CD4-positive, alpha-beta T cell treated with Interferon gamma for 1 hour (primary cell): ENCODE measurements around the gene RCAN1.
A peak's percentile ranks its signal among the peaks of the same experiment; 100 is the strongest.
"Not testable (repeated sequence)": the region's sequence is repeated elsewhere in the genome, so short reads cannot be mapped to it uniquely, and the experiment has no call there.

Source experiments
- DNase-seq: peaks from one replicate; pipeline ENCODE4 v3.0.0-alpha.2; 2020

The RCAN1 gene

GRCh38 chr21:34621434-34622350, 6.8 kb upstream of the RCAN1 start:
- no peak for DNase-seq

DNA sequence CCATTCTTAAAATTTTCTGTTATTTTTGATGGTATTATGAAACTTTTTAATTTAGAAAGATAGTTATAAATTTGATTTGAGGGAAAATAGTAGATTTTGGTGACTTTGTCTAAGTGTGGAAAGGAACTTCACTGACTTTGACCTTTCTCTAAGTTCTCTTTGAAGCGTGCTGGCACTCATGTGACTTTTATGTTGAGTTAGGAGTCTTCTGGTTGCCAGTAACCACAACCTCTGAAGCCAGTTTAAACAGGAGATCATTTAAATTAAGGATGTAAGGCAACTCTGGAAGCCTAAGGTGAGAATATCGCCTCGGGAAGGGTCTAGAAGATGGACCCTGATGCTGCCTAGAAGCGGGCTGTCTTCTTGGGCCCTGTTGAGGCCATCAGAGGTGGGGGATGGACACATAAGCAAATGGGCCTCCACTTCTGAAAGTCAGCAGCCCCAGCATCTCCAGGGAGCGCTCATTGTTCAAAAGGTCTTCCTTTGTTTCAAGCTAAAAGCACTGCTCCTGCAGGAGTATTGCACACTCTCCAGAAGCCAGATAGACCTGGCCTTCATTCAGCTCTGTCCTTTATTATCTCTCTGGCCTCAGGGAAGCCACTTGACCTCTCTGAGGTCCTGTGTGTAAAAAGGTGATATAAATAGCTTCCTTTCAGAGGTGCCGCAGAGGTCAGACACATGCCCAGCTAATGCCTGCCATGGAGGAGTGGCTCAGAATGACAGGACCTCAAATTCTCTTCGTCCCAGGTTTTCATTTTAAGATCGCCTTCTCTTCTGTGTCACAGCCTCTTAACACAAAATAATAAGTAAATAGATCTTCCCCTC, 5.1 kb upstream of the RCAN1 start:
- no peak for DNase-seq

DNA sequence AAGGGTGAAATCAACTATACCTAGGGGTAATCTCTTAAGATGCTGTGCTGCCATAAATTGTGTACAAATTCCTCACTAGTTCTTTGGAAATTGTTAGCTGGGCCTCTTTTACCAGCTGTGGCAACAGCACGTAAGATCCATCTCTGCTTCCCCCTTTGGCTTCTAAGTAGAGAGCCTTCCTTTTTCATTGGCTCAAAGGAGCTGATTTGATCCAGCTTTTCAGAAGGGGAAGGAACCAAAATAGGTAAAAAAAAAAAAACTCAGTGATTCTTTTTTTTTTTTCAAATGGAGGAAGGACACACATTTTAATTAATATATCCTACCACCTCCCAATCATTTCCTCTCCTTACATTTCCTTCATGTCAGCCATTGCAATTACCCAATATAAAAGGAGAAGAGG, 4.0 kb upstream of the RCAN1 start:
- DNase-seq: no peak

- DNase-seq: no peak
These were observed 2.9 kb upstream of the RCAN1 start for GRCh38 chr21:34617753-34618339.

DNA sequence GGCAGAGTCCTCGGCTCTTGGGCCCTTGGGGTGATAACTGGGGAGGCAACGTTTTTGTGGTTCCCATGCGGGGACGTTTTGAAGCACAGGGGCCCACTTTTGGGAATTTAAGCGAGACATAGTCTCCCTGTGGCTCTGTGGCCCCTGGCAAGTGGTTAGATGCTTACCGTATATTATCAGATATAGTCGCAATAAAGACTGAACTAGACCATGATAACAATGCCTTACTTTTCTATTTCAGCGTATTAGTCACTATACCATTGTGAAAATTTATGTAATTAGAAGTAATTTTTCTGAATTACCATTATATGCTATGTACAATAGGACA, 538 bp upstream of the RCAN1 start:
- DNase-seq: no peak

GRCh38 chr21:34613679-34614627, 960 bp downstream of the RCAN1 start:
- no peak for DNase-seq

GRCh38 chr21:34612557-34612956, 2.4 kb downstream of the RCAN1 start:
- DNase-seq: no peak

DNA sequence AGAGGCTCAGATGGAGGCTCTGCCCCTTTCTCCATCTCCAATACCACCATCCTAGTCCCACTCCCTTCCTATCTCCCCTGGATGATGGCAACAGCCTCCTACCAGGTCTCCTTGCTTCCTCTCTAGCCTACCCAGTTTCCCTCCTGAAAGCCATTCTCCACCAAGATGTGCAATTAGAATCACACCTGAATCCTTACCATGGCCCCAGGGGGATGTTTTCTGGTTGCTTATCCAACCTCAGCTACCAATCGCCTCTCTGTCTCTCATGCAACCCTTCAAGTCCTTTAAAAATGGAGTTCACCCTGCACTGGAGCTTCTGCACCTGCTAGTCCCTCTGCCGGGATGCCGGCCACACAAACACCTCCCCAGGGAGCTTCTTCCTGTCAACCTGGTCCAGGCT, 2.9 kb downstream of the RCAN1 start:
- no peak for DNase-seq

DNA sequence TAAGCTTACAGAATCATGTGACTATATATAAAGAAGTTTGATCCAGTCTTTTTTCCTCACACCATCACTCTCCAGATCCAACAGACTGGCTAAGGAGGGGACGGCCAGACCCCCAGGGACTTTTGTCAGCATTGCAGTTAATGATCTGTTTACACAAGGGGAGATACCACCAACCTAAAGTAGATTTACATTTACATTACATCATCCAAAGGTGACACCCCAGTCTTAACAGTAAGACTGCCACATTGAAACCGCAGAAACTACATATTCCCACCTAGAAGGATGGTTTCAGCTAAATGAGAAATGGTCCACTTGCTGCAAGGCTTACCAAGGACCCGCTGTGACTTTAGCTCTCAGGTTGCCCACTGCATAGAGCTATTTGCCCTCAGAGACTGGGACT, 3.4 kb downstream of the RCAN1 start:
- no peak for DNase-seq

GRCh38 chr21:34609933-34610549, 4.9 kb downstream of the RCAN1 start:
- DNase-seq: no peak

DNA sequence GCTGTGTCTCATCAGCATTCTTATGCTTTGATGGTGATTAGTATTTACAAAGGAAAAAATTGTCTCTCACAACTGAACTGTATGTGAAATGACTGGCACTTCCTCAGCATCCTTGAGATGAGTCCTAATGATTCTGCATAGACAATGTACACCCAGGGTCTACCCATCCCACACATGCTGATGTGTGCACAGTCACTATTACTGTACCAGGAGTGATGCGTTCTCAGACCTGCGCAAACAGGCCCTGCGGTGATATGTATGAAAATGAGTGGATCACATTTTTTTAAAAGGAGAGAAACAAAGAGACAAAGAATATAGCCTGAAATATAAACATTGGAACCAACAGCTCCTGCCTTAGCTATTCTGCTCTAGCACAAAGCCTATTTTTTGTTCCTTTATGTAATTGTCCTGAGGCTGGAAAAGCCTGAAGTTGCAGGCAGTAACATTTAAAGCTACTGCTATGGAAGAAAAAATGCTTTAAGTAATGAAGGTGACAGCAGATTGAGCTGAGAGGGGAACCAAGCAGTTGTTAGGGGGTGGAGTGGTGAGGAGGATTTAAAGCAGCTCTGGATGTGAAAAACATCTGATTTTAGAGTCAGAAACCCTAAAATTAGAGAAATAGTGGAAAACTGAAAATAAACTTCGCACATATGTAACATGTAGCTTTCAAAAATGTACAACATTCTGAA, 5.5 kb downstream of the RCAN1 start:
- DNase-seq: no peak

GRCh38 chr21:34607376-34607775, 7.5 kb downstream of the RCAN1 start:
- not testable (repeated sequence) for DNase-seq

GRCh38 chr21:34606621-34607020, 8.3 kb downstream of the RCAN1 start:
- no peak for DNase-seq

DNA sequence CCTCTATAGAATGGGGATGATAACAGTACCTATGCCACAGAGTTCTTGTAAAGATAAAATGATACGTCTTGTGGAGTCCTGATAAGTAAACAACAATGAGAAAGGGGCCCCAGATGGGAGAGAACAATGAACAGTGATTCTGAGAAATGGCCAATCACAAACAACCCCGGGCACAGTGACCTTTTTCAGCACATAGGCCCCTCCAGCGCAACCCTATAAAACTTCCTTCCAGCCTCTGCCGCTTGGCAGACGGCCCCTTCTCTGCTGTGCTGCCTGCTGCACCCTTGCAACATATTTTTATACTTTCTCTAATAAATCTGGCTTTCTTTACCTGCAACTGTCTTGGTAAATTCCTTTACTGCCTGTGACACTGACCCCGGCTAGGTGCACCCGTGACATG, 8.9 kb downstream of the RCAN1 start:
- no peak for DNase-seq

DNA sequence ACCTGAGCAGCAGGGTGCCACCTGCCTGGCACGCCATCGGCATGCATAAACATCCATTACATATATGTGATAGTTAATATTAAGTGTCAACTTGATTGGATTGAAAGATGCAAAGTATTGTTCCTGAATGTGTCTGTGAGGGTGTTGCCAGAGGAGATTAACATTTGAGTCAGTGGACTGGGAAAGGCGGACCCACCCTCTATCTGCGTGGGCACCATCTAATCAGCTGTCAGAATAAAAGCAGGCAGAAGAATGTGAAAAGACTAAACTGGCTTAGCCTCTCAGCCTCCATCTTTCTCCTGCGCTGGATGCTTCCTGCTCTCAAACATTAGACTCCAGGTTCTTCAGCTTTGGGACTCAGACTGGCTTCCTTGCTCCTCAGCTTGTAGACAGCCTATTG, 10.0 kb downstream of the RCAN1 start:
- not testable (repeated sequence) for DNase-seq

DNA sequence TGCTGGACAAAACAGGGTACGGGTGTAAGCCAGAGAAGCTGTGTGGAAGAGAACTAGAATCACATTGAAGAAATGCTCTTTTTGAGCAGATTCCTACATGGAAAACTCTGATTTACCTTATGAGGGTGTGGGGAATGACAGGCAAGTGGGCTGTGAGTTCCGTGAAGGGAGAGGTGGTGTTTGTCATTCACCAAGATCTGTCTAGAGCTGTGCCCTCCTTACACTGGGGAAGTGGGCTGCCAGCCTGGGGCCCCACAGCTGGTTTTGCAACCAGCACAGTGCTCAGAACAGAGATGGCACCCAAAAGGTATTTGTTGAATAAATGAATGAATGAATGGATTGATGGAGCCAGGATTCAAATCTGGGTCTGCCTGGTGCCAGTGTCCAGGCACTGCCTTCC, 10.4 kb downstream of the RCAN1 start:
- no peak for DNase-seq

GRCh38 chr21:34603710-34604057, 11.2 kb downstream of the RCAN1 start:
- DNase-seq: no peak

GRCh38 chr21:34603002-34603709, 11.8 kb downstream of the RCAN1 start:
- DNase-seq: peak; percentile 50

GRCh38 chr21:34602061-34602460, 12.9 kb downstream of the RCAN1 start:
- no peak for DNase-seq

DNA sequence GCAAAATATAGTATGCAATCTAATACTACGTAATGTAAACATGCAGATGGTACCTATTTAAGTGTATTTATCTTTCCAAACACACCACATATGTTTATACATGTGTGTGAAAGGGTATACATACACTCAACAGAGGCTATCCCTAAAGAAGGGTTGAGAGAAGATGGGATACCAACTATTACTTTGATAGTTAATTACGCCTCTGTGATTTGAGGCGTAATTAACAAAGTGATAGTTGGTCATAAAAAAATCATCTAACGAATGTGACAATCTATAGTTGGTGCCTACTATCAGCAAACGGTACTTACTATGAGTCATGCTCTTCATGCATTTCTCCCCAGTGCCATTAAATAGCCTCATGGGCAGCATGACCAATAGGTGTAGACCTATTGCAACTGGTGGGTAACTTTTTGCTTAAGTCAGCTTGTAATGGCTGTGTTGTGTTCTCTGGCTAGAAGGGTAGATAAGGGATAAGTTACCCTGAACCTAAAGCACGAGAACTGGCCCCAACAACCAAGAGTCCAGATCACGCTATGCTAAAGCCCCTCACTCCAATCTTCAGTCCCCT, 15.3 kb downstream of the RCAN1 start:
- DNase-seq: no peak
